Colonic mucosa (tissue), 4 donors: ENCODE measurements around the gene GKN1. TPM values are rescaled to one million over a fixed set of nuclear protein-coding genes. Genes with fewer than 3 reads are reported as not detected.

Experiments used
- DNase-seq: peaks from one replicate; pipeline ENCODE4 v3.0.0-alpha.2; 2020
- H3K27ac ChIP-seq: fragments of 200-600 bp; one replicate; pipeline ENCODE4 v1.8.0; 2021
- H3K27me3 ChIP-seq: fragments of 200-600 bp; one replicate; pipeline ENCODE4 v1.8.0; 2021
- H3K36me3 ChIP-seq: fragments of 200-600 bp; one replicate; pipeline ENCODE4 v1.8.0; 2021
- H3K4me1 ChIP-seq: fragments of 200-600 bp; one replicate; pipeline ENCODE4 v1.8.0; 2021; ENCODE audit warnings: mild to moderate bottlenecking
- H3K4me3 ChIP-seq: fragments of 200-600 bp; one replicate; pipeline ENCODE4 v1.8.0; 2021
- H3K9ac ChIP-seq, 2 donors: one replicate each; pipeline ENCODE4 v1.7.0; 2013; ENCODE audit warnings: control low read depth in 2 of 2, low read depth in 2 of 2, low read length in 2 of 2
- H3K9me3 ChIP-seq: fragments of 200-600 bp; one replicate; pipeline ENCODE4 v1.8.0; 2021
- intact Hi-C: fragments of 100-400 bp; cut with DNase I; formaldehyde crosslinking; loops from one replicate; pipeline ENCODE4 v1.14.1; 2022
- total RNA-seq, 2 donors: library from RNA; stranded (reverse); fragmentation: NEBNext Ultra II Directional in 1 of 2; extraction: Animal tissue kit (Norgen Biotek cat#: 25700) in 1 of 2; gene quantifications; one replicate each; pipeline ENCODE4 v1.2.1, GENCODE V29; 2021
- TF ChIP-seq, protein P1 (sequence below): fragments of 200-600 bp; IDR thresholded peaks from one replicate; pipeline ENCODE4 v1.8.0; 2022; ENCODE audit warnings: antibody characterized with exemption, mild to moderate bottlenecking
- donor health status: healthy.
- donor health status: DM: no; HTN: no; CAD: no.
- donor health status: DM: no; HTN: no; CAD: no.

GKN1 gene
- total RNA-seq, 2 donors from 2014 or later, result not detected

DNA sequence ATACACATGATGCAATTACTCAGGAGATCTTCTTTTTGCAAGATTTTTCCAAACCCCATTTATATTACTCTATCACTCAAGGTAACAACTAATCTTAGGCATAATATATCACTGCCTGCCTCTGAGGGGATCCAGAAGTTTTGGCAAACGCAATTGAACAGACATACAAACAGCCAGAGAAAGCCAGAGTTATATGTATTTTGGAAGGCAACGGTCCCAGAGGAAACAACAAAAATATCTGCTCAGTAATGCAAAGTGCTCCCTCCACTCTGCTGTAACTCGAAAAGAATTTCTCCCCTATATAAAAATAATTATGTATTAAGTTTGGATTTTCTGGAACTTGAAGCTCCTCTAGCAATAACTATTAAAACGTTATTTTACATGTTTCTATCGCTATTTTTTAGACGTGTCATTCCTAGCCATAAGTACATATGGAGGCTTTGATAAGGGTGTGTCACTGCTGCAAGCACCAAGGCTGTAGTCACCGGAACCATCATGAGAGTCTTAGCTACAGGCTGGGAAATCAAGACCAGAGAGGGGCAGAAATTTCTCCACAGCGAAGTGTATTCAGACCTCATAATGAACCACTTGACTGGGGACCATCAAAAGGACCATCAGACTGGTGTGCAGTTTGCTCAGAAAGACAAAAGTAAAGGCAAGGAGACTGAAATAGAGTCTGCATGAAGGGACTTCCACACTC, 3.7 kb upstream of the GKN1 start:
- intact Hi-C loops, result no loop called here
- Histone ChIP-seq H3K4me1 (no peaks in the 10 kb centered on the region), H3K27me3 (no peaks in the 10 kb centered on the region), H3K9ac (no peak overlapping the region), H3K4me3 (no peak overlapping the region), H3K27ac (no peak overlapping the region), H3K36me3 (no peaks in the 10 kb centered on the region), H3K9me3 (no peaks in the 10 kb centered on the region)
- no peak for DNase-seq
- TF ChIP-seq, protein P1, sequence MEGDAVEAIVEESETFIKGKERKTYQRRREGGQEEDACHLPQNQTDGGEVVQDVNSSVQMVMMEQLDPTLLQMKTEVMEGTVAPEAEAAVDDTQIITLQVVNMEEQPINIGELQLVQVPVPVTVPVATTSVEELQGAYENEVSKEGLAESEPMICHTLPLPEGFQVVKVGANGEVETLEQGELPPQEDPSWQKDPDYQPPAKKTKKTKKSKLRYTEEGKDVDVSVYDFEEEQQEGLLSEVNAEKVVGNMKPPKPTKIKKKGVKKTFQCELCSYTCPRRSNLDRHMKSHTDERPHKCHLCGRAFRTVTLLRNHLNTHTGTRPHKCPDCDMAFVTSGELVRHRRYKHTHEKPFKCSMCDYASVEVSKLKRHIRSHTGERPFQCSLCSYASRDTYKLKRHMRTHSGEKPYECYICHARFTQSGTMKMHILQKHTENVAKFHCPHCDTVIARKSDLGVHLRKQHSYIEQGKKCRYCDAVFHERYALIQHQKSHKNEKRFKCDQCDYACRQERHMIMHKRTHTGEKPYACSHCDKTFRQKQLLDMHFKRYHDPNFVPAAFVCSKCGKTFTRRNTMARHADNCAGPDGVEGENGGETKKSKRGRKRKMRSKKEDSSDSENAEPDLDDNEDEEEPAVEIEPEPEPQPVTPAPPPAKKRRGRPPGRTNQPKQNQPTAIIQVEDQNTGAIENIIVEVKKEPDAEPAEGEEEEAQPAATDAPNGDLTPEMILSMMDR, result no peak

DNA sequence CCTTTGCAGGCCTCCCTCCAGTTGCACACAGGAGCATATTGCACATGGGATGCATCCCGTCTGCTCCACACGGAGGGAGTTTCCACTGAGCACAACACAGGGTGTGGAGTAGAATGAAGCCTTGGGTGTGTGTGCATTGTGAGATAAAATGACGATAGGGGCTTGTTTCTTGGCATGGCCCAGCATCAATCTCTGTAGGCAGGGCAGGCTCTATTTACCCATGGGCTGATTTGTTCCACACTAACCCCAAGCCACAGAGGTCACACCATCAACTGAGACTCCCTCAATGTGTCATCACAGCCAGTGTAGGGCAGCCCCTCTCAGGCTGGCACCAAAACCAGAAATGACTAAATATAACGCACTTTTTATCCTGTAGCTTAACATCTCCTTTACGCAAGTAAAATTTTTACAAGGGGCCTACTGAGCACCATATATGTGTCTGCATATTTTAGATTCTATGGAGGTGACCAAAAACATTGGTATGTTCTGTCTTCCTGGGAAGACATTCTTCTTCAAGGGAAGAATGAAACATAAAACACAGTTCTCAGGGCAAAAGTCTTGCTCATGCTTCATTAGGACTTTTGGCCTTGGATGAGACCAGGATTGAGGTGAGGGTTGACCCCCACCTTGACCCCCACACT, 2.7 kb upstream of the GKN1 start:
- intact Hi-C loops, result no loop called here
- TF ChIP-seq, protein P1, result no peak
- no peak overlapping the region for H3K27ac ChIP-seq
- H3K9ac ChIP-seq, result no peak overlapping the region
- H3K4me1 ChIP-seq, result no peaks in the 10 kb centered on the region
- no peaks in the 10 kb centered on the region for H3K36me3 ChIP-seq
- DNase-seq, result no peak
- H3K27me3 ChIP-seq, result no peaks in the 10 kb centered on the region
- no peak overlapping the region for H3K4me3 ChIP-seq
- H3K9me3 ChIP-seq, result no peaks in the 10 kb centered on the region

DNA sequence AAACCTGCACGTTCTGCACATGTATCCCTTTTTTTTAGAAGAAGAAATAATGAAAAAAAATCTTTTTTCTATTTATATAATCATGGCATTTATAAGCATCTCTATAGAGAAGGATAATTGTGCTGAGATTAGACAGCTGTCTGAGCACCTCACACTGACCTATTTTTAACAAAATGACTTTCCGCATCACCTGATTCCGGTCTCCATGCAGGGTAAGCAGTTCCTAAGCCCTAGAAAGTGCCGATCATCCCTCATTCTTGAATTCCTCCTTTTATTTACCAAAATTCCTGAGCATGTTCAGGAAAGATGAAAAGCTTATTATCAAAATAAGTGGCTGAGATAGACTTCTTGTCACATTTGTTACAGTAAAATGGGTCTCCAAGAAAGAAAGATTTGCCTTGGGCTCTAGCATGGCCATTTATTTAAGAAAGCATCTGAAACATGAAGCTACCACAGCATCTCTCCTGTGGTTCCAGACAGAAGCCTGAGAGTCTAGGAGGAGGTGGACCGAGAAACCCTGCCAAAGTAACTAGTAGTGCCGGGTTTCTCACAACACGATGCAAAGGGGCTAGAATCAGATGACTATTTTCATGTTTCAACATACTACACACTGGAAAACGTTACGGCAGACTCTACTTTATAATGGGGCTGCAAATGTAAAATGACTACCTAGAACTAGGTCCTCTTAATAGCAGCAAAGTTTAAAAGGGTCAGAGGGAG, 670 bp downstream of the GKN1 start:
- H3K4me1 ChIP-seq, result no peaks in the 10 kb centered on the region
- H3K36me3 ChIP-seq, result no peaks in the 10 kb centered on the region
- no peaks in the 10 kb centered on the region for H3K9me3 ChIP-seq
- H3K4me3 ChIP-seq, result no peak overlapping the region
- no peaks in the 10 kb centered on the region for H3K27me3 ChIP-seq
- H3K27ac ChIP-seq, result no peak overlapping the region
- TF ChIP-seq, protein P1, result no peak
- intact Hi-C loops, result no loop called here
- DNase-seq, result no peak
- no peak overlapping the region for H3K9ac ChIP-seq

DNA sequence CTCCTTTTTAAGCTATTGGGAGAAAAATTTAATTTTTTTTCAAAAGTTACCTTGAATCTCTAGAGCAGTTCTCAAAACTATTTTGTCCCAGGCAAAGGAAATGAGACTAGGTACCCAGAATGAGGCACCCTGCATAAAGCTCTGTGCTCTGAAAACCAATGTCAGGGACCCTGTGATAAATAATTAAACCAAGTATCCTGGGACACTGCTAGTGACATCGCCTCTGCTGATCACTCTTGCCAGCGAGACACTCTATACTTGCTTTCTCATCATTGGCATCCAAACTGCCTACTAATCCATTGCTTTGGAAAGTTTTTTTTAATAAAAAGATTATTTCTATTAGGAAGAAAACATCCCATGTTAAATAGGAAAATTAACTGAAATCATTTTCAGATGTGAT, 1.4 kb downstream of the GKN1 start:
- intact Hi-C loops, result no loop called here
- Histone ChIP-seq H3K9me3 (no peaks in the 10 kb centered on the region), H3K27me3 (no peaks in the 10 kb centered on the region), H3K9ac (no peak overlapping the region), H3K27ac (no peak overlapping the region), H3K36me3 (no peaks in the 10 kb centered on the region), H3K4me3 (no peak overlapping the region), H3K4me1 (no peaks in the 10 kb centered on the region)
- TF ChIP-seq, protein P1, result no peak
- no peak for DNase-seq

DNA sequence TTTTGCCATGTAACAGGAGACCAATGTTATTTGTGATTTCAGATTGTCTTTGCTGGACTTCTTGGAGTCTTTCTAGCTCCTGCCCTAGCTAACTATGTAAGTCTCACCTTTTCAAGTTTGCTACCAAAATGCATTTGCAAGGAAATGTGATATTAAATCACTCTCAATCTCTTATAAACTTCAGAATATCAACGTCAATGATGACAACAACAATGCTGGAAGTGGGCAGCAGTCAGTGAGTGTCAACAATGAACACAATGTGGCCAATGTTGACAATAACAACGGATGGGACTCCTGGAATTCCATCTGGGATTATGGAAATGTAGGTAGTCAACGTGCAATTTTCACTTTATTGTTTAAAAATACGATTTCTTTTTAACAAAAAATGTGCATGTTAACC, 3.0 kb downstream of the GKN1 start:
- Histone ChIP-seq H3K9ac (no peak overlapping the region), H3K36me3 (no peaks in the 10 kb centered on the region), H3K27me3 (no peaks in the 10 kb centered on the region), H3K4me1 (no peaks in the 10 kb centered on the region), H3K27ac (no peak overlapping the region), H3K9me3 (no peaks in the 10 kb centered on the region), H3K4me3 (no peak overlapping the region)
- intact Hi-C loops, result no loop called here
- TF ChIP-seq, protein P1, result no peak
- no peak for DNase-seq
